Stimulated activated CD4-positive, alpha-beta T cell treated with anti-CD3 and anti-CD28 coated beads, Interleukin-12 subunit alpha, Interleukin-12 subunit beta, amount 100 ng/mL, for 4 hours (primary cell): ENCODE measurements around the gene DACT1.
"Not testable (repeated sequence)": the region's sequence is repeated elsewhere in the genome, so short reads cannot be mapped to it uniquely, and the experiment has no call there.

ENCODE experiments used
- DNase-seq: peaks from one replicate; pipeline ENCODE4 v3.0.0-alpha.2; 2020

Gene DACT1, protein sequence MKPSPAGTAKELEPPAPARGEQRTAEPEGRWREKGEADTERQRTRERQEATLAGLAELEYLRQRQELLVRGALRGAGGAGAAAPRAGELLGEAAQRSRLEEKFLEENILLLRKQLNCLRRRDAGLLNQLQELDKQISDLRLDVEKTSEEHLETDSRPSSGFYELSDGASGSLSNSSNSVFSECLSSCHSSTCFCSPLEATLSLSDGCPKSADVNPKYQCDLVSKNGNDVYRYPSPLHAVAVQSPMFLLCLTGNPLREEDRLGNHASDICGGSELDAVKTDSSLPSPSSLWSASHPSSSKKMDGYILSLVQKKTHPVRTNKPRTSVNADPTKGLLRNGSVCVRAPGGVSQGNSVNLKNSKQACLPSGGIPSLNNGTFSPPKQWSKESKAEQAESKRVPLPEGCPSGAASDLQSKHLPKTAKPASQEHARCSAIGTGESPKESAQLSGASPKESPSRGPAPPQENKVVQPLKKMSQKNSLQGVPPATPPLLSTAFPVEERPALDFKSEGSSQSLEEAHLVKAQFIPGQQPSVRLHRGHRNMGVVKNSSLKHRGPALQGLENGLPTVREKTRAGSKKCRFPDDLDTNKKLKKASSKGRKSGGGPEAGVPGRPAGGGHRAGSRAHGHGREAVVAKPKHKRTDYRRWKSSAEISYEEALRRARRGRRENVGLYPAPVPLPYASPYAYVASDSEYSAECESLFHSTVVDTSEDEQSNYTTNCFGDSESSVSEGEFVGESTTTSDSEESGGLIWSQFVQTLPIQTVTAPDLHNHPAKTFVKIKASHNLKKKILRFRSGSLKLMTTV

DNA sequence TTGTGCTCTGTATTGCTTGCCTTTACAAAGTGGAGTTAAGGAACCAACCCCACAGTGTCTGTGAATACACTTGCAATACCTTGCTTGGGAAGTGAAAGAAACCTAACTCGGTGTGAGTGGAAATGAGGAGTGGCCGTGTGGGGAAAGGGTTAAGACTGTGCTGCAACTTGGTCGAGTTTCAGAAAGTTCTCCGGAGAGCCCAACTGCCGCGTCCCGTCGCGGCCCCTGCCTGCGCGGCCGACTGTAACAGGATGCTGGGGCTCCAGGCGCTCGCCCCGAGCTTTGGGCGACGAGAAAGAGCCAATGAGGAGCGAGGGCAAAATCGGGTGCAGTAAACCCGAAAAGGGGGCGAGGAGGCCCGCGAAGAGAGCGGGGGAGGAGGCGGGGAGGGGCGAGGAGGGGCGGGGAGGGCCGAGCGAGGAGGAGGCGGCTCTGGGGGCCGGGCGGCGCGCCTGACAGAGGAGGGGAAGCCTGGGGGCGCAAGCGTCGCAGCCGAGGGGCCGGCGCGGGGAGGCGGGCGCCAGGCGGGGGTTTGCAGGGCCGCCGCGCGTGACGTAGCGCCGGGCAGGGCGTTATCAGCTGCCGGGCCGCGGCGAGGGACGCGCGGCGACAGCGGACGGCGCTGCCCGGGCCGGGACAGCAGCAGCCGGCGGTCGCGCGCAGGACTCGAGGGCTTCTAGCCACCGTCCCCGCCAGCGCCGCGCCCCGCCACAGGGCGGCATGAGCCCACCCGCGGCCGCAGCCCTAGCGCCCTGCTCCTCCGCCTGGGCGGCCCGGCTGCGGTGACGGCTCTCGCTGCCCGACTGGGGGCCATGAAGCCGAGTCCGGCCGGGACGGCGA lies at the start of gene DACT1:
Gene DACT1 (plus strand): TSS at position 572 of the 840 bp plus-strand sequence. CDS start 241 bp downstream, at position 813.
- peak; percentile 61 for DNase-seq

DNA sequence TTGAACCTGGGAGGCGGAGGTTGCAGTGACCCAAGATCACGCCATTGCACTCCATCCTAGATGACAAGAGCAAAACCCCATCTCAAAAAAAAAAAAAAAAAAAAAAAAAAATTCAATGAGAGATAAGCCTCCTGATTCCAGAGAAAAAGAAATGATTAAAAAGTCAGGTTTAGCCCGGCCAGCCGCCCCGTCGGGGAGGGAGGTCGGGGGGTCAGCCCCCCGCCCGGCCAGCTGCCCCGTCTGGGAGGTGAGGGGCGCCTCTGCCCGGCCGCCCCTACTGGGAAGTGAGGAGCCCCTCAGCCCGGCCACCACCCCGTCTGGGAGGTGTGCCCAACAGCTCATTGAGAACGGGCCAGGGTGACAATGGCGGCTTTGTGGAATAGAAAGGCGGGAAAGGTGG lies 49.4 kb upstream of the DACT1 start:
- DNase-seq = not testable (repeated sequence)

DNA sequence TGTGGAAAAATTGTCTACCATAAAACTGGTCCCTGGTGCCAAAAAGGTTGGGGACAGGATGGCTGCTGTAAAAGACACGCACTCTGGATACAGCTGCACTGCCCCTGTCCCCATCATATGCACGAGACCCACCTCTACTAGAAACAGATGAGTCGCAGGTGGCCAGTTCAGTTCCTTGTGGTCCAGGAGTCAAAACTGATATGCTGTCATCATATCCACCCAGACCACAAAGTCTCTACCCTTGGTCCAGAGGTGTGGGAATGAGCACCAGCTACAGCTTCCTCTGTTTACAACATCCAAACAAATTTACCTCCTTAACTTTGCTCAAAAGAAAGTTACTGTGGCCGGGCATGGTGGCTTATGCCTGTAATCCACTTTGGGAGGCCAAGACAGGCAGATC lies 43.8 kb upstream of the DACT1 start:
- no peak for DNase-seq

DNA sequence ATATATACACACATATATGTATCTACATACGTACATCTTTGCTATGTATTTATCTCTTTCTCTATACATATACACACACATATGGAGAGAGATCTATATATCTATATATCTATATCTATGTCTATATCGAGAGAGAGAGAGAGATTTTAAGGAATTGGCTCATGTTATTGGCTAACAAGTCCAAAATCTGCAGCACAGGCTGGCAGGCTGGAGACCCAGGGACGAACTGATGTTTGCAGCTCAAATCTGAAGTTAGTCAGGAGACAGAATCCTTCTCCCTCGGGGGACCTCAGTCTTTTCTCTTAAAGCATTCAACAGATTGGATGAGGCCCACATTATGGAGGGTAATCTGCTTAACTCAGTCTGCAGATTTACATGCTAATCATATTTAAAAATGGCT lies 40.7 kb upstream of the DACT1 start:
- no peak for DNase-seq

DNA sequence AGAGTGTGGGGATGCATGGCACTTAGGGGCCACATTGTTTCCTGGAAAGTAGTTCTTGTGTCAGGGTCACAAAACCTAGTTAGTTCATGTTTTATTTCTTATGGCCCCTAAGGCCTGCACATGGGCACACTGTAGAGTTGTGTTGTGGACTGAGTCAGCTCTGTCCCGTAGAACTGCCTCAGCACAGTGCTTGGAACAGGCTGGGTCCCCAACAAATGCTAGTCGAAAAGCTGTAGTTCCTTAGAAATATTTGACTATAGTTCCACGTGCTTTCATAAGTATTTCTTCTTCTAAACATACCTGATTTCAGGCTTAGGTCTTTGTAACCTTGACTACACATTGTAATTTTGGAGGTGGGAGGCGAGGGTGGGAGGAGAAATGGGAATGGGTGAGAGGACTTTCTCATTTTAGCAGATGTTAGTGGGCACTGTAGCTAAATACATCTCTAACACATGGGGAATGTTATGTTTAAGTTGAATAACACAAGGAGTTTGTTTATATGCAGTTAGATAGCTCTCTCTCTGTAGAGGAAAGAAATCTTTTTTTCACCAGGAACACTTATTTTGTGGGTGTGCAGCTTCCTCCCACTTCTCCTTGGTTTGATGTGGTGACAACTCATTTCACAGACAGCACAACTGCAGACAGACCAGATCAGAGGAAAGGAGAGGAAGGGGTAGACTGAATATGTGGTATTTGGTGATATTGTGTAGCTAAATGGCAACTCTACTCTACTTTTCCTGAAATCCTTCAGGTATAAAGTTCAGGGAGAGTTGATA lies 39.5 kb upstream of the DACT1 start:
- DNase-seq = no peak

DNA sequence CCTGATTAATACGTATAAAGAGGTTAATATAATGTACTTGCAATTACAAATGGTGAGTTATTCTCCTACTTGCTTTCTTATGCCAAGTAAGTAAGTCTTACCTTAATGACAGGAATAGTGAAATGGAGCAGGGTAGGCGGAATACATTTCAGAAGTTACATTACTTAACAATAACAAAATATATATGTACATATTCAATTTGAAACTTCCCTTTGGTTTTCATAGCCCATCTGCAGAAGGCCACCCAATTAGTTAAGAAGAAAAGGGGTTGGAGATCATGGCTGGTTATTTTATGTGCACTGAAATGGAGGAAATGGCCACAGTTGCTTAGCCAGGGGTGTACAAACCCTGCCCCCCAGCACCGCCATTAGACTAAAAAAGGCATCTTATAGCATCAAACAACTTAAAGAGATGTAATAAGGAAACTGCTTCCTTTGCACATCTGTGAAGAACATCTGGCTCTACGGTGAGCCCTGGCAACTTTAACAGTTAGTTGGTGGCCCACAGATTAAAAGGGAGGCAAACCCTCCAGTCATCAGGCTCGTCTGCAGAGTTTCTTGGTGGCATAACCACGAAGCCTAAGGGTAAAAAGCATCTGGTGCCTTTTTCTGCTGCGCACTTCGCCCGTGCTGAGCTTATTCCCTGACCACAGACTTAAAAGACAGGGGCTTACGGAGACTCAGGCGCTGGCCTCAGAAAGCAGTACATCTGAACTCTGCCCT lies 38.8 kb upstream of the DACT1 start:
- no peak for DNase-seq

DNA sequence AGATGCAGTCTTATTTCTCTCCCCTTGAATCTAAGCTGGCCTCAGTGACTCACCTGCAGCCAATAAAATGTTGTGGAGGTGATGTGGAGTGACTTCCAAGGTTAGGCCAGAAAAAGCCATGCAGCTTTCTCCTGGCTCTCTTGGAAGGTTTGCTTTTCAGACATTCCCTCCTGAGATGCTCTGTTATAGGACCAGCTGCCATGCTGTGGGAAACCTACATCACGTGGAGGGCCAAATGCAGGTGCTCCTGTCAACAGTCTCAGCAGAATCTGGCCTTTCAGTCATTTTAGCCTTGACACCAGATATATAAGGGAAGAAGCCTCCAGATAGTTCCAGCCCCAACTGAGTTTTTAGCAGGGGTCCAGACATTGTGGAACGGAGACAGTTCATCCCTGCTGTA lies 38.1 kb upstream of the DACT1 start:
- no peak for DNase-seq

DNA sequence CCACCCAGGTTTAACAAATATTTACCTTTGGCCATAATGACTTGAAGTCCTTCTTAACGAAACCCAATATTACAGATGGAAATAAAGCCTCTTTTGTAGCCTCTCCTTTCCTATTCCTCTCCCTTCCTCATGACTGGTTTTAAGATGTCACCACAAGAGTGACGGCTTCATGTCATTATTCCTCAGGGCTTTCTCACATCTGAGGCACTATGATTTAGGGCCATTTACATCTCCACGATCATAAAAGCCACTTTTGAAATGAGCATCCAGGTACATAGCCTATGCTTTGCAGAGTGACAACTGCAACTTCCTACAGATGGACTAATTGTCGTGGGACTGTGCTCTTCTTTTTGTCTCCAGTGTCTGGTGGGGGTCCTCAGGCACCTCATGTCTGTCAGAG lies 32.3 kb upstream of the DACT1 start:
- no peak for DNase-seq

DNA sequence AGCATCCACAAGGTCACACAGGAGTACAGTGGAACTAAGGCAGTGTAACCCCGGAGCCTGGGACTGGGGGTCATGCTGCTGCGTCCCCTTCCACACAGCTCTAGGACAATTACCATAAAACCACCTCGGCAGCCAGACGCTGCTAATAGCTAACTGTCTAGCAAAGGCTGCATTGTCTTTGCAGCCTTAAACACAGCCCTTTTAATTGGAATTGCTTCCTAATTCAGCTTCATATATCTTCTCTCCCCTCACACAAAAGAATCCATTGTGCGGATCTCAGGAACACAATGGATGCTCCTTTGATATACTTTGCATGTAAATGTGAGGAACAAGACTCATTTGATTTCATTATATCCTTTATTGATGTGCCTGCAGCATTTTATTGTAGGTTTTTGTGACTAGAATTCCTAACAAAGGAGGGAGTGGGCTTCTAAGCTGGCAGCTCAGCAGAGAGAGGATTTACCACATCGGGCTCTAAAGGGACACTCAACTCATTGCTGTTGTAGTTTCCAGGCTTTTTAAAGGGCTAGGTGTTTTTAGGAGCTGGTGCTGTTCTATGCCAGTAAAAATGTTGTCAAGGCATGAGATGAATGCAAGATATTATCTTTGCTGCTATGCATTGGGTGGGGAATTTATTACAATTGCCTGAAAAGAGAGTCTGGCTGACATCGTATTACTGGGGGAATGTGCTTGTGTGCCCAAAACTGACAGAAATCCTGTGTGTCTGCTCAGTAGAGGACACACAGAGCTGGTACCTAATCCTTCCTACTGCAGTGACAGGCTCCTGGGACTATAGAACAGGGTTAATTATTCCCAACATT lies 30.4 kb upstream of the DACT1 start:
- no peak for DNase-seq

DNA sequence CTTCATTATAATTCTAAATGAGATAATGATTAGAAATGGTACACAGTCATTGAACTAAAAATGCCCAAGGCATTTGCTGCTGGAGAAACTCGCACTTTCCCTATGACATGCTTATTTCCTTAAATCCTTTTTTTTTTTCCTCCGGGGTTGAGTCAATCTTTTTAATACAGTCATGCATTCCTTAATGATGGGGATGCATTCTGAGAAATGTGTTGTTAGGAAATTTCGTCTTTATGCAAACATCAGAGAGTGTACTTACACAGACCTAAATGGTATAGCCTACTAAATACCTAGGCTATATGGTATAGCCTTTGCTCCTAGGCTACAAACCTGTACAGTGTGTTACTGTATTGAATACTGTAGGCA lies 29.8 kb upstream of the DACT1 start:
- no peak for DNase-seq

DNA sequence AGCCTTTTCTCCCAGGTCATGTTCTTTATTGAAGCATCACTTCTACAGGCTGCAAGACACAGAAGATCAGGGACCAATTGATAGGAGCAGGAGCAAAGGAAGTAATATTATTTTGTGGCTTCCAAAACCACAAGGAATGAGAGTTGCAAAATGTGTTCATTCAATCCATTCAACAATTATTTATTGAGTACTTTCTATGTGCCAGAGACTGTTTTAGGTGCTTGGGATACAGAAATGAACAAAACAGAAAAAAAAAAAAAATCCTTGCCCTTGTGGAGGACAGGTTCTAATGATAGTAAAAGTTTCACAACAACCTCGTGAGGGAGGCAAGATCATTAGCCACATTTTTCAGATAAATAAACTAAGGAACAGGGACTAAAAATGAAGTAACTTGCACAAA lies 20.1 kb upstream of the DACT1 start:
- no peak for DNase-seq

DNA sequence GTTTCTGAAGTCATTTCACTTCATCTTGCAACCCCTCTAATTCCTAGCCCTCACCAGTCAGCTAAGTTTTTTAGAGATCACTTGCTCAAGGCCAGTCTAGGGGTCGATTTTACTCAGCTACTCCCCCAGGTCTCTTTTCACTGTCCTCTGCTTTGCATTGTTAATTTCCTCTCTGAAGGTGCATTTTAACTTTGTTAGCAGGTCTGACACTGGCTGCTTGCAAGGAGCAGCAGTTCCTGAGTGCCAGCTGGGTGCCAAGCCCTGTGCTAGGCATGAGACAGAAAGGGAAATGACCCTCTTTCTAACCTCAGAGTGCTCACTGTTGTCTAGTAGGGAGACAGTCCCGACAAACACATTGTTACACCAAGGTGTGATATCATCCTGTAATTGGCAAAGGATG lies 17.8 kb upstream of the DACT1 start:
- DNase-seq = no peak

DNA sequence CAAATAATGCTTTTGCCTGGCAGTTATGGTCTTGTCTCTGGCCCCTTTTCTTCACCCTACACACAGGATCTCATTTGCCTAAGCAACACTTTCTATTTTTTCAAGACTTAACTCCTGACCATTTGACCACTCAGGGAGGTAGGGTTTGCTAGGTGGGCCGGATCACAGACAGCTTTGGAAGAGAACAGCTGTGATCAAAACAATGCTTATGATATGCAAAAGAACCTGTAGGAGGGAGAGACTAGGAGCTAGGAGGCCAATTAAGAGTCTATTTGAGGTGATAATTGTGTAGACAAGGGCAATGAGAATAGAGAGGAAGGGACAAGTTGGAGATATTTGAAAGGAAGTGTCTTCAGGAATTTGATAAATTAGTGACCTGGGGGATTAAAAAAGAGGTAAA lies 12.3 kb upstream of the DACT1 start:
- no peak for DNase-seq

DNA sequence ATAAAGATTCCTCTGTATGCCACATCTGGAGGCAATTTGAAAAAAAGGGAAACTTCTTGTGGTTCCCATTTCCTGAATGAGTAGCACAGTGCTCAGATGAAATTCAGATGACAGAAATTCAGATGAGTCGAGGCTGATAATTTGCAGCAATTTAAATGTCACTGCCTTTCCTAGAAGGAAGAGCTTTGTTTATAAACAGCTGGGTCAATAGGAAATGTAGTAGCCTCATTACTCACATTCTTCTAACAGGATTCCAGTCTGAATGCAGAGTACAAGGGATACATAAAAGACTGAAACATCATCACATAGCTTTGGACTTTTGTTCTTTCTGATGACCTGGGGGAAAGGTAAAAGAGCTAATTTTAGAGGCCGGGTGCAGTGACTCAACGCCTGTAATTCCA lies 11.3 kb upstream of the DACT1 start:
- DNase-seq = no peak

DNA sequence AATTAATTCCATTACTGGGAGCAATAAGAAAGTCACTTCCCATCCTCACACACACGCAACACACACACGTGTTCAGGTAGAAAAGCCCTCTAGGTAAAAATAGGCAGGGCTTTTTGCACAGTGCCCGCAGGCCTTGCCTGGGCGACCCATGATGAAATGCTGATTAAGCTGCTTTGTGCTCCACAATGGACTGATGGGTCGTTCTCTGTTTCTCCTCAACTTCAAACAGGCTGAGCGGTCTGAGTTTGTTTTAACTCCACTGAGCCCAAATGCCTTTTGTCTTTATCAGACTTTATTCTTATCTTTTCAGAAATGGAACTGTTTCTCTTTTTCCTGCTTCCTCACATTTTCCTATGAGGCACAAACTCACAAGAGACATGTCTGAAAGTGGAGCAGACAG lies 9.4 kb upstream of the DACT1 start:
- DNase-seq = no peak

DNA sequence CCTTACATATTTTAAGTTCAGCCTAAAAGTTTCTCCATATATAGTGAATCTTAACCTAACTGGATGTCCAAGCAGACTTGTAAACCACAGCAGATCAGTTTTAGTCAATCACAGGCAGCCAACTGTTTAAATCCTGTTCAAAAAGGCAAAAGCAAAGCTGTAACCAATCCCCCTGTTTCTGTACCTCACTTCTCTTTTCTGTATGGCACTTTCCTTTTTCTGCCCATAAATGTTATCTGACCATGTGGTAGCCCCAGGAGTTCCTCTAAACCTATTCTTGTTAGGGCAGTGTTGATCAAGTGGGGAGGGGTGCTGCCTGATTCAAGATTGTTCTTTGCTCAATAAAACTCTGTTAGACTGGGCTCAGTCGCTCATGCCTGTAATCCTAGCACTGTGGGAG lies 8.5 kb upstream of the DACT1 start:
- DNase-seq = no peak

DNA sequence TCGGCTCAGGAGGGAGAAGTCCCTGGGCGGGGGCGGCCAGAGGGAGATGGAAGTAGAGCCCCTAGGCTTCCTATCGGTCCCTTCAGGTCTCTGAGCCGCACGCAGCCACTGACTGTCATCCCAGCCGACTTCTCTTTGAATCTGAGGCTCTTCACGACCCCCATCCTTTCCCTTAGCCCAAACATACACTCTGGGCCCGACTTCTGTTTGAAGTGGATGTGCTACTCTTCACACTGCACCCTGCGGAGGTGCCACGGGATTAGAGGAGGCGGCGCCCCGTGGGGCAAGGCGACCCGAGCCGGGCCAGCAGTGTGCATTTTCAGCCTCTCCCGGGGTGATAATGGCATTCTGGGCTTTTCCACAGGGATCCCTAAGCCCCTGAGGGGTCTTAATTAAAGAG lies 6.0 kb upstream of the DACT1 start:
- DNase-seq = no peak

DNA sequence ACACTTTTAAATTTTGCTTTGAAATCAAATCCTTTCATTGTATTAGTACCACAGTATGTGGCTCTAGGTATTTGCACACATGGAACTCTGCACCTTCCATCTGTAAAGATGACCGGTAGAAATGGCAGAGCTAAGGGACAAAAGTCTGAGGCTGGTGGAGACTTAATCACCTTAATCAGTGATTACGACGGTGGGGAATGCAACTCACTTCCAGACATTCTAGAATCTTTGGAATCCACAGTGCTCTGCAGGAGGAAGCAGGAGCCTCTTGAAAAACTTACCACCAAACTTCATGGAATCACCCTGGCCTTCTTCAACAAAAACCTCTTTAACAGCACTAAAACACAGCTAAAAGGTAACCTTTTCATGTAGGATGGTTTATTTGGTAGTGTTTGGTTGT lies 3.9 kb upstream of the DACT1 start:
- DNase-seq = no peak

DNA sequence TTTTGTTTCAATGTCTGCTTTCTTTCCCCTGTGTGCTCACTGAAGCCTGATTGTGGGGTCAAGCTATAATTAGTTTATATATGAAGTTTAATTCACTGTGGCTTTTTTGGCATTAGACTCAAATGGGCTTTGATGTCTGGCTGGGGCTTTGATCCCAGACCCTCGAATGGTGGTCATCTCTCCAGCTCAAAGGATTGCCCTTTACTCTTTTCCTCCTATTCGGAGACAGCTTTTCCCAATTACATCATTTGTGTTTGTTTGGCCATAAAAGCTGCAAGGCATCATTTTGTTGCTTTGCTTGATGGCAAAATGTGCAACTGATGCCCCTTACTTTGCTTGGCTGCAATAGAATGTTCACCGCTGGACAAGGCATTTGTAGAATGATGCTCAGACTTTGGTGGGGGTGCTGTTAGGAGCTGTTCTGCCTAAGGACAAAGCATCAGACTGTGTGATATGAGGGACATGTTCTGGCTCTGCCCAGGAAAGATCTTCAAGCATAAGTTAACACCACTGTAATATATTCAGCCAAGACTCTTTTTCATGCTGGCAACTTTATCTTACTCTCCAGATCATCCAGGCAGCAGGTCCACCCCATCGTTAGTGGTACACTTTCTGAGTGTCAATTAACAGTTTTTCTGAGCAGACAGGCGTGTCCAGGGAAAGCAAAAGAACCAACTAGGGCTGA lies 3.2 kb upstream of the DACT1 start:
- DNase-seq = no peak

DNA sequence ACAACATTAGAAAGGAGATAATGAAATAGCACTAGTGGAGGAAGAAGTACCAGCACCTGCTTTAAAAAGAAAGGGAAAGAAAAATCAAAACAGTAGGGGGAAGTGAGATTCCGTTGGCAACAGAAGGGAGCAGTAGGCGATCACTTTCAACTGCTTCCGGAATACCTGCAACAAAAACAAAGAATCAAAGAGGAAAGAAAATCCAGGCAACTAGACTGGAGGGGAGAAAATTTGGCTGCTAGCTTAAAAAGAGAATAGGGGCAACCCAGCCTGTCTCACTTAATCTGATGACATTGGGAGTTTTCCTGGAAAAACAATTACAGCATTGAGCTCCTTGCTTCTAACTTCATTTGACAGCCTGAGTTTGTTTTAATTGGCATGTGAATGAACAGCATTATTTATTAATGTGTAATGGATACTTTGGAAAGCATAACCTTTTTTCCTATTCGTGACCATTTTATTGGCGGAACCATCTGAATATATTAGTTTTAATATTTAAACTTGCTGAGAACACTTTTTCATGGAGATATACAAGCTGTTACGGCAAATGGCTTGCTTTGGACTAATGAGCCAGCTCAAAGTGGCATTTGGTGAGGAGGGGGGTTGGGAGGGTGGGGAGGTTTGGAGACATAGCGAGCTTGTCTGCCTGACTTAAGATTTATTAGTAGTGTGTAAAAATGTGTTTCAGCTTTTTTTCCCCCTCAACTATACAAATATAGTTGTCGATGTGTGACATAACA lies 2.5 kb upstream of the DACT1 start:
- DNase-seq = no peak
